Measurements from ENCODE around the gene RHOA.

RHOA gene

GRCh38 chr3:49411968-49412631, at the start of gene RHOA, which contains the start of gene TCTA:
TSS of gene RHOA (minus strand) at chr3:49411976. CDS start at chr3:49375589, 36,387 bp downstream.
TSS of gene TCTA (plus strand) at chr3:49412423. CDS start at chr3:49412427, 4 bp downstream.
- H3K4me3 ChIP-seq (ENCODE audit: low read depth, low read length), result peak within 1 kb of the TSS; percentile 100
- DNase-seq (ENCODE audit: low read depth), result peak; percentile 99
- peak; percentile 81 for TF ChIP-seq MAX (IDR thresholded peaks at IDR 0.05; ENCODE audit: low read depth, low read length)
- TF ChIP-seq MYC (IDR thresholded peaks at IDR 0.05; ENCODE audit: low read depth, low read length), result peak; percentile 80
- TF ChIP-seq, protein P1, sequence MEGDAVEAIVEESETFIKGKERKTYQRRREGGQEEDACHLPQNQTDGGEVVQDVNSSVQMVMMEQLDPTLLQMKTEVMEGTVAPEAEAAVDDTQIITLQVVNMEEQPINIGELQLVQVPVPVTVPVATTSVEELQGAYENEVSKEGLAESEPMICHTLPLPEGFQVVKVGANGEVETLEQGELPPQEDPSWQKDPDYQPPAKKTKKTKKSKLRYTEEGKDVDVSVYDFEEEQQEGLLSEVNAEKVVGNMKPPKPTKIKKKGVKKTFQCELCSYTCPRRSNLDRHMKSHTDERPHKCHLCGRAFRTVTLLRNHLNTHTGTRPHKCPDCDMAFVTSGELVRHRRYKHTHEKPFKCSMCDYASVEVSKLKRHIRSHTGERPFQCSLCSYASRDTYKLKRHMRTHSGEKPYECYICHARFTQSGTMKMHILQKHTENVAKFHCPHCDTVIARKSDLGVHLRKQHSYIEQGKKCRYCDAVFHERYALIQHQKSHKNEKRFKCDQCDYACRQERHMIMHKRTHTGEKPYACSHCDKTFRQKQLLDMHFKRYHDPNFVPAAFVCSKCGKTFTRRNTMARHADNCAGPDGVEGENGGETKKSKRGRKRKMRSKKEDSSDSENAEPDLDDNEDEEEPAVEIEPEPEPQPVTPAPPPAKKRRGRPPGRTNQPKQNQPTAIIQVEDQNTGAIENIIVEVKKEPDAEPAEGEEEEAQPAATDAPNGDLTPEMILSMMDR (IDR thresholded peaks at IDR 0.05; ENCODE audit: low read depth, low read length), result no peak
- TF ChIP-seq POLR2A (IDR thresholded peaks at IDR 0.05; ENCODE audit: extremely low read depth, insufficient read length), result peak; percentile 91

- no peak overlapping the region for H3K4me3 ChIP-seq (ENCODE audit: low read depth, low read length)
- TF ChIP-seq POLR2A (IDR thresholded peaks at IDR 0.05; ENCODE audit: extremely low read depth, insufficient read length) (no peak), MYC (IDR thresholded peaks at IDR 0.05; ENCODE audit: low read depth, low read length) (no peak), MAX (IDR thresholded peaks at IDR 0.05; ENCODE audit: low read depth, low read length) (no peak)
- TF ChIP-seq, protein P1 (IDR thresholded peaks at IDR 0.05; ENCODE audit: low read depth, low read length), result no peak
- DNase-seq (ENCODE audit: low read depth), result no peak
Observed at GRCh38 chr3:49460956-49461355, 49.2 kb upstream of the RHOA start.

GRCh38 chr3:49460188-49460890, 48.6 kb upstream of the RHOA start:
- TF ChIP-seq MYC (IDR thresholded peaks at IDR 0.05; ENCODE audit: low read depth, low read length), result no peak
- H3K4me3 ChIP-seq (ENCODE audit: low read depth, low read length), result no peak overlapping the region
- no peak for DNase-seq (ENCODE audit: low read depth)

DNA sequence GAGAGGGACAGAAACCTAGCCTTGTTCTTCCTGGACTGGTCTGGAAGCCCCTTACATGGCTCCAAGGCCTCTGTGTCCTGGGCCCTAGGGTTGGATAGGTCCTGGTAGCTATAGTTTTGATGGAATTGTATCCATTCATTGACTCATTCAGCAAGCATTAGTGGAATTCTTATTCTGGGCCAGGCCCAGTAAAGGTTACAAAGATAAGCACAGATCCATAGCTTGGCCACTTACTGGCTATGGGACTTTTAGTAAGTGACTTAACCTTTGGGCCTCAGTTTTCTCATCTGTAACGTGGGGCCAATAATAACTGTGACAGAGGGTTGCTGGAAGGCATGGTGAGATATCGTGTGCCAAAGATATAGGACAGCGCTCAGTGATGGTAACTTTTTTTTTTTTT, 44.7 kb upstream of the RHOA start:
- DNase-seq (ENCODE audit: low read depth), result no peak
- TF ChIP-seq, protein P1 (IDR thresholded peaks at IDR 0.05; ENCODE audit: low read depth, low read length), result no peak
- TF ChIP-seq MYC (IDR thresholded peaks at IDR 0.05; ENCODE audit: low read depth, low read length) (no peak), MAX (IDR thresholded peaks at IDR 0.05; ENCODE audit: low read depth, low read length) (no peak), POLR2A (IDR thresholded peaks at IDR 0.05; ENCODE audit: extremely low read depth, insufficient read length) (no peak)
- H3K4me3 ChIP-seq (ENCODE audit: low read depth, low read length), result no peak overlapping the region

- no peak overlapping the region for H3K4me3 ChIP-seq (ENCODE audit: low read depth, low read length)
- TF ChIP-seq, protein P1 (IDR thresholded peaks at IDR 0.05; ENCODE audit: low read depth, low read length), result no peak
- TF ChIP-seq MAX (IDR thresholded peaks at IDR 0.05; ENCODE audit: low read depth, low read length) (no peak), MYC (IDR thresholded peaks at IDR 0.05; ENCODE audit: low read depth, low read length) (no peak), POLR2A (IDR thresholded peaks at IDR 0.05; ENCODE audit: extremely low read depth, insufficient read length) (no peak)
- no peak for DNase-seq (ENCODE audit: low read depth)
Observed at GRCh38 chr3:49454898-49455681, 43.3 kb upstream of the RHOA start.

DNA sequence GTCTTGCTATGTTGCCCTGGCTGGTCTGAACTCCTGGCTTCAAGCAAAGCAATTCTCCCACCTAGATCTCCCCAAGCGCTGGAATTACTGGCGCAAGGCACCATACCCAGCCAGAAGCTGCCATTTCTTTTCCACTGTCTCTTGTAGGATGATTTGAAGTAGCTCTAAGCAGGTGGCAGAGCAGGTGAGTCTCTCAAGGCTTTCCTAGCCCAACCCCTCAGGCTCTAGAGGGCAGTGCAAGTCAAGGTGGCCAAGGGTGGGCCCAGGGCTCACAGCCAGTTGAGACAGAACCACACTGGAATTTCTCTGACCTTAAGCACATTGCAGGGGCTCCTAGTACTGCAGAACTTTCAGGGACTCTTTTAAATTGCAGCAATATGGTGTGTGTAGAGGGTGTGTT, 42.7 kb upstream of the RHOA start:
- DNase-seq (ENCODE audit: low read depth), result no peak
- H3K4me3 ChIP-seq (ENCODE audit: low read depth, low read length), result no peak overlapping the region
- TF ChIP-seq, protein P1 (IDR thresholded peaks at IDR 0.05; ENCODE audit: low read depth, low read length), result peak; percentile 13
- TF ChIP-seq MYC (IDR thresholded peaks at IDR 0.05; ENCODE audit: low read depth, low read length), result no peak
